Endothelial cell of coronary artery (primary cell): Measurements from ENCODE around the gene TEX9. TPM values are rescaled to one million over a fixed set of nuclear protein-coding genes. Genes with fewer than 3 reads are reported as not detected.

Experiments
- total RNA-seq: library from RNA; depleted of rRNA; stranded (reverse); fragments of >200 nt; gene quantifications from 2 replicates; pipeline ENCODE4 v1.2.3, GENCODE V29; 2014

TEX9 gene
- 1.0 and 1.6 TPM in 2 replicates for total RNA-seq

DNA sequence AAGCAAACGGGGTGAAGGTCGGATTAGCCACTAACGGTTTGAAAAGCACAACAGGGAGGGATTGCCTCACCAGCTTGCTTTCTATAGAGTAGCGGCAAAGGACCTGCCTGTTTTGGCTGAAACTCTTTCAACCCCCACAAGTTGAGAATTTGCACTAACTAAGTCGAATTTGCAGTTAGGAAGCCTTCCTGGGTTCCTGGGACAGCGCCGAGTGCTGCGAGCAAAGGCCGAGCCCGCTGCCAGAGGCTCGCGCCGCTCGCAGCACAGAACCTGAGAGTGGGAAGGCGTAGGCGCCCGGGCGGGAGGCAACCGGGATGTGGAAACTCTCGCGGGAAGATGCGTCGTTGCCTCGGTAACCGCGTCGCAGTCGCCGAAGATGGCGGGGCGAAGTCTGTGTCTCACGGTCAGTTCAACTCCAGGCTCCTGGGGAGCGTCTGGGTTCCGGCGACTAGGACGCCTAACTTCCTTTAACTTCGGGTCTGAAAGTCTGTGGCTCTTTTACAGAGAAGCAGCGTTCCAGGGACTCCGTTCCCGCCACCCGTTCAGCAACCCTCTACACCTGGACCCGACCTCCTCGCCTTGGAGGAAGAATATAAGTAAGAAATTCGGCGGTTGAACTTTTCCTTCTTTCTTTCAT lies at the start of gene TEX9:
TEX9 (plus strand) TSS at position 352 of the 637 bp plus-strand sequence; CDS start at position 377, 25 bp downstream.

DNA sequence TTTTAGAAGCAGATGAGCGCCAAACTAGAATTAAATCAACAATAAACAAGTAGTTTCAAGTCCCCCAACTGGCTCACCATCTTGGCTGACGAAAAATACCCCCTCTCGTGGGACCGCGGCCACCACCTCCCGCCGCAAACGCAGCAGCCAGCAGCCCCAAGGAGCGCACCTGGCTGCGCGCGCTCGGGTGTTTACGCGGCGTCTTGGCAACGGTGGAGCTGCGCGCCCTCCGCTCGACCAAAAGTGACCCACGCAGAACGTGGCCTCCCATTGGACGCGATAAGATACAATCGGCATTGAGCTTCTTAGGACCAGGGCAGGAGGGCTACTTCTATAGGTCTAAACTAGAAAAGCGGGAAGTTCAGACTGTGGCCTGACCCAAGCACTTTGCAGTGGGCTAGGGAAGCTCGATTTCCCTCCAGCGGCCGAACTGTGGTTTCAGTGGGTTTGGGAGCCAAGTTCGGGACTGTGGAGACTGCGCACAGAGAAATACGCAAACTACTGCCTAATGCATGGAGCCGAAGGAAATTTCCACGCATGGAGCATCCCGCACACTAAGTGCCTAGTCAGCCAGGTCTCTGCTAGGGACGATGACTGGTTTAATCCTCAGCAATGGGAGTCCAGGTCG lies 99.8 kb downstream of the TEX9 start, which contains the start of gene MNS1:
MNS1 (minus strand) TSS at position 245 of the 628 bp plus-strand sequence; CDS start at position 80, 165 bp downstream.

Other genes starting within 250 kb of the TEX9 start
- gene RFX7, start 121.5 kb upstream of the TEX9 start, total RNA-seq, result 3.1 and 4.8 TPM in 2 replicates
- 0.28 and 0.90 TPM in 2 replicates for gene MNS1, start 99.7 kb downstream of the TEX9 start, total RNA-seq